Osteocyte (in vitro differentiated cells): ENCODE measurements around the gene CLPTM1. TPM values are rescaled to one million over a fixed set of nuclear protein-coding genes. Genes with fewer than 3 reads are reported as not detected.

Experiments
- DNase-seq: peaks from one replicate; pipeline ENCODE4 v3.0.0; 2021; ENCODE audit warnings: mixed read lengths; ENCODE audit not compliant: unreplicated experiment; ENCODE audit errors: extremely low spot score
- H3K27ac Mint-ChIP-seq: one replicate; pipeline ENCODE4 v1.8.0; 2021; ENCODE audit warnings: mild to moderate bottlenecking, mixed read lengths; ENCODE audit not compliant: unreplicated experiment
- H3K27me3 Mint-ChIP-seq: one replicate; pipeline ENCODE4 v1.8.0; 2021; ENCODE audit warnings: mixed read lengths; ENCODE audit not compliant: unreplicated experiment
- H3K36me3 Mint-ChIP-seq: one replicate; pipeline ENCODE4 v1.8.0; 2021; ENCODE audit warnings: mixed read lengths; ENCODE audit not compliant: unreplicated experiment
- H3K4me1 Mint-ChIP-seq: one replicate; pipeline ENCODE4 v1.8.0; 2021; ENCODE audit warnings: mixed read lengths; ENCODE audit not compliant: unreplicated experiment
- H3K4me3 Mint-ChIP-seq: one replicate; pipeline ENCODE4 v1.8.0; 2021; ENCODE audit warnings: mild to moderate bottlenecking, moderate library complexity, mixed read lengths; ENCODE audit not compliant: unreplicated experiment
- H3K9me3 Mint-ChIP-seq: one replicate; pipeline ENCODE4 v1.8.0; 2021; ENCODE audit warnings: mixed read lengths; ENCODE audit not compliant: unreplicated experiment
- long read RNA-seq: library from polyadenylated mRNA; unstranded; transcript quantifications from one replicate; pipeline ENCODE4 v2.0.0, GENCODE V29; 2021
- total RNA-seq: library from RNA; stranded (reverse); gene quantifications from 2 replicates; pipeline ENCODE4 v1.2.1, GENCODE V29; 2021
- TF ChIP-seq, protein P1 (sequence below): fragments of 200-600 bp; sonication (generic); IDR thresholded peaks from 2 replicates; pipeline ENCODE4 v1.5.0; 2021; ENCODE audit warnings: antibody characterized with exemption, mild to moderate bottlenecking, moderate library complexity

Gene CLPTM1
- 124 and 126 TPM in 2 replicates for total RNA-seq
- long read RNA-seq, partial matches to known transcripts, result 9 of 11 reads
- long read RNA-seq, other reads (novel, unspliced or antisense), result 1 of 11 reads

- Mint-ChIP-seq H3K9me3 (no peaks in the 10 kb centered on the region), H3K36me3 (no peaks in the 10 kb centered on the region), H3K27ac (peak within 1 kb of the TSS; percentile 99), H3K4me1 (peaks cover 41% of the 10 kb centered on the region), H3K27me3 (no peaks in the 10 kb centered on the region), H3K4me3 (peak within 1 kb of the TSS; percentile 96)
- DNase-seq, result peak; percentile 98
- TF ChIP-seq, protein P1, sequence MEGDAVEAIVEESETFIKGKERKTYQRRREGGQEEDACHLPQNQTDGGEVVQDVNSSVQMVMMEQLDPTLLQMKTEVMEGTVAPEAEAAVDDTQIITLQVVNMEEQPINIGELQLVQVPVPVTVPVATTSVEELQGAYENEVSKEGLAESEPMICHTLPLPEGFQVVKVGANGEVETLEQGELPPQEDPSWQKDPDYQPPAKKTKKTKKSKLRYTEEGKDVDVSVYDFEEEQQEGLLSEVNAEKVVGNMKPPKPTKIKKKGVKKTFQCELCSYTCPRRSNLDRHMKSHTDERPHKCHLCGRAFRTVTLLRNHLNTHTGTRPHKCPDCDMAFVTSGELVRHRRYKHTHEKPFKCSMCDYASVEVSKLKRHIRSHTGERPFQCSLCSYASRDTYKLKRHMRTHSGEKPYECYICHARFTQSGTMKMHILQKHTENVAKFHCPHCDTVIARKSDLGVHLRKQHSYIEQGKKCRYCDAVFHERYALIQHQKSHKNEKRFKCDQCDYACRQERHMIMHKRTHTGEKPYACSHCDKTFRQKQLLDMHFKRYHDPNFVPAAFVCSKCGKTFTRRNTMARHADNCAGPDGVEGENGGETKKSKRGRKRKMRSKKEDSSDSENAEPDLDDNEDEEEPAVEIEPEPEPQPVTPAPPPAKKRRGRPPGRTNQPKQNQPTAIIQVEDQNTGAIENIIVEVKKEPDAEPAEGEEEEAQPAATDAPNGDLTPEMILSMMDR, result no peak
Observed at GRCh38 chr19:44954649-44955504, at the start of gene CLPTM1. TSS of gene CLPTM1 (plus strand) at chr19:44955380. CDS start at chr19:44955396, 16 bp downstream.

DNA sequence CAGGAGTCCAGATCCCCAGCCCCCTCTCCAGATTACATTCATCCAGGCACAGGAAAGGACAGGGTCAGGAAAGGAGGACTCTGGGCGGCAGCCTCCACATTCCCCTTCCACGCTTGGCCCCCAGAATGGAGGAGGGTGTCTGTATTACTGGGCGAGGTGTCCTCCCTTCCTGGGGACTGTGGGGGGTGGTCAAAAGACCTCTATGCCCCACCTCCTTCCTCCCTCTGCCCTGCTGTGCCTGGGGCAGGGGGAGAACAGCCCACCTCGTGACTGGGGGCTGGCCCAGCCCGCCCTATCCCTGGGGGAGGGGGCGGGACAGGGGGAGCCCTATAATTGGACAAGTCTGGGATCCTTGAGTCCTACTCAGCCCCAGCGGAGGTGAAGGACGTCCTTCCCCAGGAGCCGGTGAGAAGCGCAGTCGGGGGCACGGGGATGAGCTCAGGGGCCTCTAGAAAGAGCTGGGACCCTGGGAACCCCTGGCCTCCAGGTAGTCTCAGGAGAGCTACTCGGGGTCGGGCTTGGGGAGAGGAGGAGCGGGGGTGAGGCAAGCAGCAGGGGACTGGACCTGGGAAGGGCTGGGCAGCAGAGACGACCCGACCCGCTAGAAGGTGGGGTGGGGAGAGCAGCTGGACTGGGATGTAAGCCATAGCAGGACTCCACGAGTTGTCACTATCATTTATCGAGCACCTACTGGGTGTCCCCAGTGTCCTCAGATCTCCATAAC, 49.6 kb upstream of the CLPTM1 start, which contains the start of gene APOE:
TSS of gene APOE (plus strand) at position 360 of the 724 bp plus-strand sequence. CDS start 829 bp downstream, outside the sequence.
- H3K4me3 Mint-ChIP-seq, result peak within 1 kb of the TSS; percentile 71
- H3K27me3 Mint-ChIP-seq, result peaks cover 3% of the 10 kb centered on the region
- no peaks in the 10 kb centered on the region for H3K9me3 Mint-ChIP-seq
- H3K27ac Mint-ChIP-seq, result peak within 1 kb of the TSS; percentile 50
- TF ChIP-seq, protein P1, result no peak
- peaks cover 27% of the 10 kb centered on the region for H3K4me1 Mint-ChIP-seq
- H3K36me3 Mint-ChIP-seq, result peaks cover 6% of the 10 kb centered on the region
- DNase-seq, result no peak

DNA sequence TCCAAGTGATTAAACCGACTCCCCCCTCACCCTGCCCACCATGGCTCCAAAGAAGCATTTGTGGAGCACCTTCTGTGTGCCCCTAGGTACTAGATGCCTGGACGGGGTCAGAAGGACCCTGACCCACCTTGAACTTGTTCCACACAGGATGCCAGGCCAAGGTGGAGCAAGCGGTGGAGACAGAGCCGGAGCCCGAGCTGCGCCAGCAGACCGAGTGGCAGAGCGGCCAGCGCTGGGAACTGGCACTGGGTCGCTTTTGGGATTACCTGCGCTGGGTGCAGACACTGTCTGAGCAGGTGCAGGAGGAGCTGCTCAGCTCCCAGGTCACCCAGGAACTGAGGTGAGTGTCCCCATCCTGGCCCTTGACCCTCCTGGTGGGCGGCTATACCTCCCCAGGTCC, 47.6 kb upstream of the CLPTM1 start:
- TF ChIP-seq, protein P1, result no peak
- Mint-ChIP-seq H3K4me3 (no peak overlapping the region), H3K9me3 (no peaks in the 10 kb centered on the region), H3K27me3 (peaks cover 3% of the 10 kb centered on the region), H3K36me3 (peaks cover 3% of the 10 kb centered on the region), H3K4me1 (peaks cover 38% of the 10 kb centered on the region), H3K27ac (no peak overlapping the region)
- no peak for DNase-seq

GRCh38 chr19:44908074-44908835, 46.9 kb upstream of the CLPTM1 start:
- H3K9me3 Mint-ChIP-seq, result no peaks in the 10 kb centered on the region
- no peak overlapping the region for H3K27ac Mint-ChIP-seq
- no peak overlapping the region for H3K4me3 Mint-ChIP-seq
- TF ChIP-seq, protein P1, result no peak
- H3K27me3 Mint-ChIP-seq, result peaks cover 3% of the 10 kb centered on the region
- DNase-seq, result no peak
- H3K36me3 Mint-ChIP-seq, result peaks cover 2% of the 10 kb centered on the region
- peaks cover 43% of the 10 kb centered on the region for H3K4me1 Mint-ChIP-seq
